Ectodermal cell (in vitro differentiated cells): ENCODE results near the gene EFCAB6.

Experiments used
- H3K27ac ChIP-seq: 2 replicates; pipeline ENCODE4 v1.7.0; 2013; ENCODE audit warnings: mild to moderate bottlenecking, low read depth, low read length; ENCODE audit not compliant: insufficient read depth, poor library complexity, severe bottlenecking
- H3K27me3 ChIP-seq: 2 replicates; pipeline ENCODE4 v1.7.0; 2013; ENCODE audit warnings: mild to moderate bottlenecking, low read length; ENCODE audit not compliant: insufficient read depth, control insufficient read depth, poor library complexity, severe bottlenecking
- H3K36me3 ChIP-seq: one replicate; pipeline ENCODE4 v1.7.0; 2013; ENCODE audit warnings: low read length; ENCODE audit not compliant: control insufficient read depth, insufficient read depth
- H3K4me1 ChIP-seq: one replicate; pipeline ENCODE4 v1.7.0; 2013; ENCODE audit warnings: low read length; ENCODE audit not compliant: control insufficient read depth, insufficient read depth
- H3K4me3 ChIP-seq: 2 replicates; pipeline ENCODE4 v1.7.0; 2013; ENCODE audit warnings: low read depth, low read length, control low read depth; ENCODE audit not compliant: insufficient read depth
- H3K9me3 ChIP-seq: 2 replicates; pipeline ENCODE4 v1.7.0; 2013; ENCODE audit warnings: mild to moderate bottlenecking, low read length, moderate library complexity; ENCODE audit not compliant: control insufficient read depth
- WGBS, 2 experiments: methylation state at CpG; one replicate each; pipeline ENCODE4 v1.1.7; 2013; ENCODE audit warnings: missing lambda C conversion rate in 2 of 2; 5-methylcytosine and 5-hydroxymethylcytosine counted together

The EFCAB6 gene

GRCh38 chr22:43777286-43777685, 34.8 kb downstream of the EFCAB6 start:
- Histone ChIP-seq H3K9me3 (no peaks in the 10 kb centered on the region), H3K27ac (no peak overlapping the region), H3K4me3 (no peak overlapping the region), H3K27me3 (no peaks in the 10 kb centered on the region), H3K36me3 (no peaks in the 10 kb centered on the region), H3K4me1 (no peaks in the 10 kb centered on the region)
- WGBS, 2 experiments = 84 to 87% methylated on average over 4 of the region's 4 CpGs

GRCh38 chr22:43776081-43776670, 35.9 kb downstream of the EFCAB6 start:
- H3K36me3 ChIP-seq = no peaks in the 10 kb centered on the region
- H3K4me1 ChIP-seq = no peaks in the 10 kb centered on the region
- H3K9me3 ChIP-seq = no peaks in the 10 kb centered on the region
- no peak overlapping the region for H3K27ac ChIP-seq
- WGBS, 2 experiments = 81 to 83% methylated on average over 9 of the region's 9 CpGs
- H3K27me3 ChIP-seq = no peaks in the 10 kb centered on the region
- no peak overlapping the region for H3K4me3 ChIP-seq

GRCh38 chr22:43774318-43774915, 37.7 kb downstream of the EFCAB6 start:
- no peaks in the 10 kb centered on the region for H3K36me3 ChIP-seq
- no peaks in the 10 kb centered on the region for H3K27me3 ChIP-seq
- H3K27ac ChIP-seq = no peak overlapping the region
- H3K4me1 ChIP-seq = no peaks in the 10 kb centered on the region
- WGBS, 2 experiments = 86 to 91% methylated on average over 21 of the region's 21 CpGs
- H3K9me3 ChIP-seq = no peaks in the 10 kb centered on the region
- H3K4me3 ChIP-seq = no peak overlapping the region

GRCh38 chr22:43772831-43773230, 39.3 kb downstream of the EFCAB6 start:
- WGBS, 2 experiments = 92 to 93% methylated on average over 6 of the region's 6 CpGs
- H3K36me3 ChIP-seq = no peaks in the 10 kb centered on the region
- H3K4me3 ChIP-seq = no peak overlapping the region
- no peaks in the 10 kb centered on the region for H3K4me1 ChIP-seq
- no peak overlapping the region for H3K27ac ChIP-seq
- H3K9me3 ChIP-seq = no peaks in the 10 kb centered on the region
- no peaks in the 10 kb centered on the region for H3K27me3 ChIP-seq

- no peaks in the 10 kb centered on the region for H3K27me3 ChIP-seq
- WGBS, 2 experiments = 97 to 100% methylated on average over 2 of the region's 4 CpGs
- H3K4me1 ChIP-seq = no peaks in the 10 kb centered on the region
- no peaks in the 10 kb centered on the region for H3K9me3 ChIP-seq
- no peak overlapping the region for H3K27ac ChIP-seq
- no peak overlapping the region for H3K4me3 ChIP-seq
- no peaks in the 10 kb centered on the region for H3K36me3 ChIP-seq
Observed at GRCh38 chr22:43755452-43755851, 56.7 kb downstream of the EFCAB6 start.

GRCh38 chr22:43755011-43755410, 57.1 kb downstream of the EFCAB6 start:
- Histone ChIP-seq H3K9me3 (no peaks in the 10 kb centered on the region), H3K27ac (no peak overlapping the region), H3K4me1 (no peaks in the 10 kb centered on the region), H3K4me3 (no peak overlapping the region), H3K36me3 (no peaks in the 10 kb centered on the region), H3K27me3 (no peaks in the 10 kb centered on the region)
- 90 to 94% methylated on average over 2 of the region's 2 CpGs for WGBS, 2 experiments

GRCh38 chr22:43754176-43754575, 57.9 kb downstream of the EFCAB6 start:
- Histone ChIP-seq H3K9me3 (no peaks in the 10 kb centered on the region), H3K4me1 (no peaks in the 10 kb centered on the region), H3K4me3 (no peak overlapping the region), H3K27ac (no peak overlapping the region), H3K36me3 (no peaks in the 10 kb centered on the region), H3K27me3 (no peaks in the 10 kb centered on the region)
- WGBS, 2 experiments = 90 to 91% methylated on average over 5 of the region's 5 CpGs

GRCh38 chr22:43753688-43754087, 58.4 kb downstream of the EFCAB6 start:
- Histone ChIP-seq H3K9me3 (no peaks in the 10 kb centered on the region), H3K27me3 (no peaks in the 10 kb centered on the region), H3K4me3 (no peak overlapping the region), H3K4me1 (no peaks in the 10 kb centered on the region), H3K36me3 (no peaks in the 10 kb centered on the region), H3K27ac (no peak overlapping the region)
- WGBS, 2 experiments = 86 to 89% methylated on average over 2 of the region's 2 CpGs

- no peak overlapping the region for H3K4me3 ChIP-seq
- no peaks in the 10 kb centered on the region for H3K4me1 ChIP-seq
- WGBS, 2 experiments = 81 to 92% methylated on average over 3 of the region's 3 CpGs
- H3K27me3 ChIP-seq = no peaks in the 10 kb centered on the region
- no peaks in the 10 kb centered on the region for H3K36me3 ChIP-seq
- H3K9me3 ChIP-seq = no peaks in the 10 kb centered on the region
- H3K27ac ChIP-seq = no peak overlapping the region
Observed at GRCh38 chr22:43750751-43751150, 61.4 kb downstream of the EFCAB6 start.

- H3K36me3 ChIP-seq = no peaks in the 10 kb centered on the region
- no peaks in the 10 kb centered on the region for H3K27me3 ChIP-seq
- no peak overlapping the region for H3K27ac ChIP-seq
- H3K4me1 ChIP-seq = no peaks in the 10 kb centered on the region
- no peaks in the 10 kb centered on the region for H3K9me3 ChIP-seq
- WGBS, 2 experiments = 75 to 78% methylated on average over 15 of the region's 15 CpGs
- H3K4me3 ChIP-seq = no peak overlapping the region
Observed at GRCh38 chr22:43749473-43749872, 62.6 kb downstream of the EFCAB6 start.
